Measurements from ENCODE around the gene NKX6-1. TPM values are rescaled to one million over a fixed set of nuclear protein-coding genes. Genes with fewer than 3 reads are reported as not detected.

NKX6-1 gene
- total and polyA plus RNA-seq, 9 of the 15 experiments (the other 6 are each of a cell fraction or from before 2014, with no cell fraction given), result not detected

DNA sequence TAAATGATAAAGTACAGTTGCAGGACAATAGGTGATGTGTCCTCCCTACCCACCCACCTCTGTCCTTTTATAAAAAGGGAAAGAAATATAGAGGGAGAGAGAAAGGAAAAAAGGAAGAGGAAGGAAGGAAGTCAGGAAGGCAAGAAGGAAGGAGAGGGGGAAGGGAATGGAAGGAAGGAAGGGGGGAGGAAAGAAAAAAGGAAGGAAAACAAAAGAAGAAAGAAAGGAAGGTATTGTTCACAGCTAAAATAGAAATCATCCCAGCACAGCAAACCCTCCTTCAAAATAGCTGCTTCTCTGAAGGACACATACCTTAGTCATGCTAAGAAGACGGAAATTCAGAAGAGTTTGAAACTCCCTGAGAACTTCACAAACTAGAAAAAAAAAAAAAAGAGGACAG, 8.4 kb downstream of the NKX6-1 start:
- Histone ChIP-seq H3K27ac (ENCODE audit: extremely low read depth, low read depth, low read length) (no peak overlapping the region), H3K36me3 (ENCODE audit: control insufficient read depth, insufficient read depth, low read length) (no peaks in the 10 kb centered on the region), H4K20me1 (replicated peaks; ENCODE audit: control insufficient read depth, insufficient read depth, low read length) (no peaks in the 10 kb centered on the region), H3K9me3 (replicated peaks; ENCODE audit: control insufficient read depth, insufficient read depth, low read depth, low read length) (no peaks in the 10 kb centered on the region), H3K27me3 (ENCODE audit: control insufficient read depth in 2 of 2, insufficient read depth in 2 of 2, low read length in 2 of 2) (peaks cover 18 to 25% of the 10 kb centered on the region in 2 experiments; a peak in 4 of 5 replicates), H3K4me2 (ENCODE audit: insufficient read depth, low read length) (no peak overlapping the region), H2AFZ (ENCODE audit: low read depth, low read length) (no peak overlapping the region), H3K4me3 (no peak overlapping the region), H3K9ac (ENCODE audit: insufficient read depth in 1 of 2, low read depth in 2 of 2, low read length in 2 of 2) (no peak overlapping the region), H3K4me1 (replicated peaks in 1 of 2; ENCODE audit: control insufficient read depth in 2 of 2, insufficient read depth in 2 of 2, low read length in 2 of 2) (peaks cover 0 to 10% of the 10 kb centered on the region in 2 experiments; a peak in 2 of 5 replicates), H3K79me2 (ENCODE audit: control insufficient read depth, insufficient read depth, low read length) (no peaks in the 10 kb centered on the region), H3K9me1 (ENCODE audit: control insufficient read depth, insufficient read depth, low read length) (no peaks in the 10 kb centered on the region)
- no peak for DNase-seq (ENCODE audit: extremely low read depth in 1 of 4, low spot score in 3 of 4)
- ATAC-seq, result no peak
- in situ Hi-C loops (cut with MboI), result no loop called here
- no peak for FAIRE-seq
- ChIA-PET CTCF (ENCODE audit: low intra/inter-chr PET ratio) (no interaction called here), POLR2A (no interaction called here)
- intact Hi-C loops (cut with micrococcal nuclease), result no loop called here
- 0% methylated on average over 1 of the region's 1 CpG for WGBS (ENCODE audit: insufficient coverage, low coverage, missing lambda C conversion rate)
- no TSS peak for BruUV-seq (replicated peaks)
- TF ChIP-seq ZEB2 (IDR thresholded peaks at IDR 0.05), result no peak
- TF ChIP-seq CBX8 (IDR thresholded peaks at IDR 0.05; ENCODE audit: borderline replicate concordance, extremely low read depth, low read depth, low read length, poor library complexity, severe bottlenecking), result no peak
- no peak for TF ChIP-seq POLR2AphosphoS2 (IDR thresholded peaks at IDR 0.05; ENCODE audit: low read length)
- TF ChIP-seq ZNF431 (CRISPR knock-in tag; IDR thresholded peaks at IDR 0.05), result no peak
- no peak for TF ChIP-seq GTF2F1 (IDR thresholded peaks at IDR 0.05; ENCODE audit: low read depth, low read length)
- no peak for TF ChIP-seq ZNF140 (CRISPR knock-in tag; IDR thresholded peaks at IDR 0.05)
- TF ChIP-seq DMBX1 (CRISPR knock-in tag; IDR thresholded peaks at IDR 0.05; ENCODE audit: borderline replicate concordance), result no peak
- TF ChIP-seq ZNF239 (CRISPR knock-in tag; IDR thresholded peaks at IDR 0.05), result no peak
- TF ChIP-seq TAF15 (IDR thresholded peaks at IDR 0.05; ENCODE audit: low read depth, low read length), result no peak
- no peak for TF ChIP-seq ZNF586 (CRISPR knock-in tag; conservative IDR thresholded peaks at IDR 0.05)
- TF ChIP-seq PHB (CRISPR knock-in tag; IDR thresholded peaks at IDR 0.05), result no peak
- TF ChIP-seq, protein P1, sequence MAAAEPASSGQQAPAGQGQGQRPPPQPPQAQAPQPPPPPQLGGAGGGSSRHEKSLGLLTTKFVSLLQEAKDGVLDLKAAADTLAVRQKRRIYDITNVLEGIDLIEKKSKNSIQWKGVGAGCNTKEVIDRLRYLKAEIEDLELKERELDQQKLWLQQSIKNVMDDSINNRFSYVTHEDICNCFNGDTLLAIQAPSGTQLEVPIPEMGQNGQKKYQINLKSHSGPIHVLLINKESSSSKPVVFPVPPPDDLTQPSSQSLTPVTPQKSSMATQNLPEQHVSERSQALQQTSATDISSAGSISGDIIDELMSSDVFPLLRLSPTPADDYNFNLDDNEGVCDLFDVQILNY (CRISPR knock-in tag; IDR thresholded peaks at IDR 0.05), result no peak
- TF ChIP-seq, protein P2, sequence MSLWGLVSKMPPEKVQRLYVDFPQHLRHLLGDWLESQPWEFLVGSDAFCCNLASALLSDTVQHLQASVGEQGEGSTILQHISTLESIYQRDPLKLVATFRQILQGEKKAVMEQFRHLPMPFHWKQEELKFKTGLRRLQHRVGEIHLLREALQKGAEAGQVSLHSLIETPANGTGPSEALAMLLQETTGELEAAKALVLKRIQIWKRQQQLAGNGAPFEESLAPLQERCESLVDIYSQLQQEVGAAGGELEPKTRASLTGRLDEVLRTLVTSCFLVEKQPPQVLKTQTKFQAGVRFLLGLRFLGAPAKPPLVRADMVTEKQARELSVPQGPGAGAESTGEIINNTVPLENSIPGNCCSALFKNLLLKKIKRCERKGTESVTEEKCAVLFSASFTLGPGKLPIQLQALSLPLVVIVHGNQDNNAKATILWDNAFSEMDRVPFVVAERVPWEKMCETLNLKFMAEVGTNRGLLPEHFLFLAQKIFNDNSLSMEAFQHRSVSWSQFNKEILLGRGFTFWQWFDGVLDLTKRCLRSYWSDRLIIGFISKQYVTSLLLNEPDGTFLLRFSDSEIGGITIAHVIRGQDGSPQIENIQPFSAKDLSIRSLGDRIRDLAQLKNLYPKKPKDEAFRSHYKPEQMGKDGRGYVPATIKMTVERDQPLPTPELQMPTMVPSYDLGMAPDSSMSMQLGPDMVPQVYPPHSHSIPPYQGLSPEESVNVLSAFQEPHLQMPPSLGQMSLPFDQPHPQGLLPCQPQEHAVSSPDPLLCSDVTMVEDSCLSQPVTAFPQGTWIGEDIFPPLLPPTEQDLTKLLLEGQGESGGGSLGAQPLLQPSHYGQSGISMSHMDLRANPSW (CRISPR knock-in tag; IDR thresholded peaks at IDR 0.05), result no peak
